ENCODE results near the gene KCNA1. TPM values are rescaled to one million over a fixed set of nuclear protein-coding genes. Genes with fewer than 3 reads are reported as not detected.

KCNA1 gene
- total and polyA plus RNA-seq, 2 experiments from 2014 or later, result 0.27 TPM; not detected in 1

GRCh38 chr12:4962539-4963486, 53.1 kb downstream of the KCNA1 start:
- TF ChIP-seq CTCF (IDR thresholded peaks at IDR 0.05; ENCODE audit: poor library complexity) (no peak), EZH2 (IDR thresholded peaks at IDR 0.05; ENCODE audit: borderline replicate concordance) (no peak), EZH2phosphoT487 (IDR thresholded peaks at IDR 0.05; ENCODE audit: low read depth, severe bottlenecking, unreplicated experiment) (no peak)
- Histone ChIP-seq H3K4me2 (no peak overlapping the region), H2AFZ (no peak overlapping the region), H3K9me2 (replicated peaks; ENCODE audit: insufficient read depth) (no peaks in the 10 kb centered on the region), H3K27ac (no peak overlapping the region), H4K20me1 (ENCODE audit: insufficient read depth, poor library complexity, severe bottlenecking) (no peaks in the 10 kb centered on the region), H3K36me3 (replicated peaks; ENCODE audit: insufficient read depth, low read depth) (no peaks in the 10 kb centered on the region), H3K27me3 (peaks cover 84% of the 10 kb centered on the region), H3K9me3 (ENCODE audit: low read depth) (no peaks in the 10 kb centered on the region), H3K79me2 (no peaks in the 10 kb centered on the region), H3K4me3 (no peak overlapping the region), H3K4me1 (ENCODE audit: insufficient read depth) (peaks cover 7% of the 10 kb centered on the region)
- DNase-seq (ENCODE audit: low spot score), result peak; percentile 70
- WGBS (ENCODE audit: low lambda C conversion rate, missing lambda C conversion rate), result 23% methylated on average over 17 of the region's 17 CpGs

Other genes starting within 250 kb of the KCNA1 start
- 1.8 and 2.5 TPM in 2 replicates for gene GALNT8, start 189.5 kb upstream of the KCNA1 start, total RNA-seq
- 1.0 and 1.3 TPM in 2 replicates for gene GALNT8, start 189.5 kb upstream of the KCNA1 start, polyA plus RNA-seq
- 1.4 and 1.8 TPM in 2 replicates for gene KCNA5, start 134.0 kb downstream of the KCNA1 start, total RNA-seq
- gene KCNA5, start 134.0 kb downstream of the KCNA1 start, polyA plus RNA-seq, result 0.79 and 2.8 TPM in 2 replicates